NB4 (cell line): ENCODE results near the gene CACNA2D3.

Experiments
- DNase-seq: peaks from one replicate; pipeline ENCODE4 v3.0.0; 2010; ENCODE audit warnings: low read depth
- H3K4me3 ChIP-seq: one replicate; pipeline ENCODE4 v1.5.1; 2011; ENCODE audit warnings: mild to moderate bottlenecking, low read depth, low read length, moderate library complexity
- MAX ChIP-seq: IDR thresholded peaks from 2 replicates; pipeline ENCODE4 v1.6.1; 2011; ENCODE audit warnings: low read depth, low read length
- MYC ChIP-seq: IDR thresholded peaks from 2 replicates; pipeline ENCODE4 v1.6.1; 2011; ENCODE audit warnings: low read depth, low read length
- POLR2A ChIP-seq: IDR thresholded peaks from 2 replicates; pipeline ENCODE4 v1.6.1; 2011; ENCODE audit warnings: mild to moderate bottlenecking; ENCODE audit not compliant: insufficient read length; ENCODE audit errors: extremely low read depth
- TF ChIP-seq, protein P1 (sequence below): IDR thresholded peaks from one replicate; pipeline ENCODE4 v1.5.1; 2012; ENCODE audit warnings: low read depth, low read length

The CACNA2D3 gene

GRCh38 chr3:54357301-54357700 lies 234.9 kb downstream of the CACNA2D3 start:
- no peak for TF ChIP-seq MYC
- TF ChIP-seq POLR2A: no peak
- TF ChIP-seq MAX: no peak
- TF ChIP-seq, protein P1, sequence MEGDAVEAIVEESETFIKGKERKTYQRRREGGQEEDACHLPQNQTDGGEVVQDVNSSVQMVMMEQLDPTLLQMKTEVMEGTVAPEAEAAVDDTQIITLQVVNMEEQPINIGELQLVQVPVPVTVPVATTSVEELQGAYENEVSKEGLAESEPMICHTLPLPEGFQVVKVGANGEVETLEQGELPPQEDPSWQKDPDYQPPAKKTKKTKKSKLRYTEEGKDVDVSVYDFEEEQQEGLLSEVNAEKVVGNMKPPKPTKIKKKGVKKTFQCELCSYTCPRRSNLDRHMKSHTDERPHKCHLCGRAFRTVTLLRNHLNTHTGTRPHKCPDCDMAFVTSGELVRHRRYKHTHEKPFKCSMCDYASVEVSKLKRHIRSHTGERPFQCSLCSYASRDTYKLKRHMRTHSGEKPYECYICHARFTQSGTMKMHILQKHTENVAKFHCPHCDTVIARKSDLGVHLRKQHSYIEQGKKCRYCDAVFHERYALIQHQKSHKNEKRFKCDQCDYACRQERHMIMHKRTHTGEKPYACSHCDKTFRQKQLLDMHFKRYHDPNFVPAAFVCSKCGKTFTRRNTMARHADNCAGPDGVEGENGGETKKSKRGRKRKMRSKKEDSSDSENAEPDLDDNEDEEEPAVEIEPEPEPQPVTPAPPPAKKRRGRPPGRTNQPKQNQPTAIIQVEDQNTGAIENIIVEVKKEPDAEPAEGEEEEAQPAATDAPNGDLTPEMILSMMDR: no peak
- DNase-seq: no peak

DNA sequence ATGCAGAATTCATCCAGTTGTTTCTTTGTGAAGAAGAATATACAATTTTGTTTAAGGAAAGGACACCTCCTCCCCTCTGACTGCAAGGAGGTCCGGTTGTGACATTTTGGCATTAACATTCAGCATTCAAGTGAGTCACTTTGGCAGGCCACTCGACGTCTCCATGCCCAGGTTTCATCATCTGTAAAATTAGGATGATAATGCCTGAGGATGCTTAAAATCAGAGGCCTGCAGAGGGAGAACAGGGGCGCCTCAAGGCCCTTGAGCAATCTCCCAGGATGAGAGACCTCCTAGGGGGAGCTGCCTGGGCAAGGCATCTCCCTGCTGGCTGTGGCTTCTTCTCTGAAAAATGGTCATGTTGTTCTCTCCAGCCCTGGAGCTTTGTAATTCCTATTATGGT lies 236.0 kb downstream of the CACNA2D3 start:
- H3K4me3 ChIP-seq: no peak overlapping the region
- TF ChIP-seq MAX: no peak
- TF ChIP-seq, protein P1: no peak
- no peak for TF ChIP-seq MYC
- TF ChIP-seq POLR2A: no peak
- no peak for DNase-seq

More at GRCh38 chr3:54357301-54357700, 234.9 kb downstream of the CACNA2D3 start:
- no peak overlapping the region for H3K4me3 ChIP-seq

DNA sequence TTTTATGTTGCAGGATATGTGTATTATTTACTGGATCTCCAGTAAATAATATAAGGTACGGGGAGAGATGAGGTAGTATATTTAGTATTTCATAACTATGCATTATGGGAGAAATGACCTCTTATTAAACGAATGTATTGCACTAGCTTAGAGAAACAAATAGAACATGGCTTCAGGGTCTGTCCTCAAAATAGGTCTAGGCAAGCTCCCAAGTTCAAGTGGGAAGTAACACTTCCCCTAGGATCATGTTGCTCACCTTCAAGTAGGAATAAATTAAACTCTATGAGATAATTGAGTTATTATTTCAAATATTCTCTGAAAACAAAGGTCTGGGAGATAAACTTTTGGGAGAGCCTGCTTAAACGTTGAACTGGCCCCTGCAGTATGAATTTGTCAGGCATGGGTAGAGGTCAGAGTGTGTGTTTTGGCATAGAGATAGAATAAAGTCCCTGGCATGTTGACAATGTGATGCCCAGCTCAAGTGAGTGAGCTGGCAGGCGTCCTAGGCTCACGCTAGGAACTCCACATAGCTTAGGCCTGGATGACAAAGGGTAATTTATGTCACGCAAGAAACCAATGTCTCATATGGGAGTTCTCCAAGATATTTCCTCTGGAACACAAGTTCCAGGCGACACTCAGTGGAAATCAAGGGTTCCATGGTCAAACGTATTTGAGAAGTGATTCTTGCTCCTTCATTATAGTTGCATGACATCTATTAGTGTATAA lies 236.8 kb downstream of the CACNA2D3 start:
- no peak overlapping the region for H3K4me3 ChIP-seq
- no peak for DNase-seq
- TF ChIP-seq POLR2A: no peak
- TF ChIP-seq, protein P1: no peak
- TF ChIP-seq MAX: no peak
- TF ChIP-seq MYC: no peak

GRCh38 chr3:54360320-54360719 lies 238.0 kb downstream of the CACNA2D3 start:
- no peak for DNase-seq
- TF ChIP-seq, protein P1: no peak
- TF ChIP-seq MAX (no peak), POLR2A (no peak), MYC (no peak)
- no peak overlapping the region for H3K4me3 ChIP-seq

DNA sequence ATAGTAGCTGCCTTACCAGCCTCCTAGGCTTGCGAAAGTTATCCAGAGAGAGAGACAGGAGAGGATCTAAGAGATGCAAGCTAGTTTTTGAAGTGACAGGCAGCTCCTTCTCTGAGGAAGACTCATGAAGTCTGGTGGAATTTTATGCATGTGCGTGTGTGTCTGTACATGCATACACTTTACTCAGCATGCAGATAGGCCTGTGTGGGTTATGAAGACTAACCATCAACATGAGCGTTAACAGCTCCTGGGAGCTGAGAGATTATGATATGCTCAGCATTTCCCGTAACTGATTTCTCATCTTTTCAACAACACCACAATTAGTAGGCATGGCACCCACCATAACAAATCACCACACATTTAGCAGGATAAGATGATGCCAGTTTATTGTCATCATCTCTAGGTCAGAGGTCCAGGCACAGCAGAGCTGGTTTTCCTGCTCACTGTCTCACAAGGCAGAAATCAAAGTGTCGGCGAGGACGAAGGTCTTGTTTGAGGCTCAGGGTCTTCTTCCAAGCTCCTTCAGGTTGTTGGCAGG lies 239.5 kb downstream of the CACNA2D3 start:
- no peak for DNase-seq
- no peak for TF ChIP-seq POLR2A
- no peak for TF ChIP-seq MYC
- TF ChIP-seq MAX: no peak
- TF ChIP-seq, protein P1: no peak
- no peak overlapping the region for H3K4me3 ChIP-seq
